Measurements from ENCODE around the gene KCNMA1.

Gene KCNMA1

GRCh38 chr10:77682393-77683087 lies 44.9 kb upstream of the KCNMA1 start:
- H3K4me1 ChIP-seq (ENCODE audit: low read depth, poor library complexity, severe bottlenecking): no peaks in the 10 kb centered on the region
- no peak overlapping the region for H3K4me2 ChIP-seq
- no peaks in the 10 kb centered on the region for H3K36me3 ChIP-seq (ENCODE audit: insufficient read depth)
- H2AFZ ChIP-seq (ENCODE audit: low read depth): no peak overlapping the region
- no peaks in the 10 kb centered on the region for H3K27me3 ChIP-seq (ENCODE audit: insufficient read depth, low read depth)
- no peaks in the 10 kb centered on the region for H4K20me1 ChIP-seq (ENCODE audit: insufficient read depth)
- no peaks in the 10 kb centered on the region for H3K79me2 ChIP-seq (ENCODE audit: insufficient read depth, low read depth)
- no peak for TF ChIP-seq CTCF (conservative IDR thresholded peaks at IDR 0.05; ENCODE audit: low read depth, low read length)
- no peak overlapping the region for H3K9ac ChIP-seq
- H3K27ac ChIP-seq: no peak overlapping the region
- no peak overlapping the region for H3K4me3 ChIP-seq (IDR thresholded peaks at IDR 0.05; ENCODE audit: insufficient read depth, low read depth, low read length)

GRCh38 chr10:77681839-77682238 lies 44.2 kb upstream of the KCNMA1 start:
- Histone ChIP-seq H4K20me1 (ENCODE audit: insufficient read depth) (no peaks in the 10 kb centered on the region), H3K27ac (no peak overlapping the region), H3K79me2 (ENCODE audit: insufficient read depth, low read depth) (no peaks in the 10 kb centered on the region), H3K36me3 (ENCODE audit: insufficient read depth) (no peaks in the 10 kb centered on the region), H3K27me3 (ENCODE audit: insufficient read depth, low read depth) (no peaks in the 10 kb centered on the region), H2AFZ (ENCODE audit: low read depth) (no peak overlapping the region), H3K4me2 (no peak overlapping the region), H3K9ac (no peak overlapping the region), H3K4me3 (IDR thresholded peaks at IDR 0.05; ENCODE audit: insufficient read depth, low read depth, low read length) (no peak overlapping the region), H3K4me1 (ENCODE audit: low read depth, poor library complexity, severe bottlenecking) (no peaks in the 10 kb centered on the region)
- TF ChIP-seq CTCF (conservative IDR thresholded peaks at IDR 0.05; ENCODE audit: low read depth, low read length): no peak

GRCh38 chr10:77680811-77681210 lies 43.2 kb upstream of the KCNMA1 start:
- Histone ChIP-seq H3K4me2 (no peak overlapping the region), H3K4me3 (IDR thresholded peaks at IDR 0.05; ENCODE audit: insufficient read depth, low read depth, low read length) (no peak overlapping the region), H3K4me1 (ENCODE audit: low read depth, poor library complexity, severe bottlenecking) (no peaks in the 10 kb centered on the region), H3K36me3 (ENCODE audit: insufficient read depth) (no peaks in the 10 kb centered on the region), H3K79me2 (ENCODE audit: insufficient read depth, low read depth) (no peaks in the 10 kb centered on the region), H2AFZ (ENCODE audit: low read depth) (no peak overlapping the region), H3K9ac (no peak overlapping the region), H3K27me3 (ENCODE audit: insufficient read depth, low read depth) (no peaks in the 10 kb centered on the region), H3K27ac (no peak overlapping the region), H4K20me1 (ENCODE audit: insufficient read depth) (no peaks in the 10 kb centered on the region)
- TF ChIP-seq CTCF (conservative IDR thresholded peaks at IDR 0.05; ENCODE audit: low read depth, low read length): no peak

- Histone ChIP-seq H3K79me2 (ENCODE audit: insufficient read depth, low read depth) (no peaks in the 10 kb centered on the region), H4K20me1 (ENCODE audit: insufficient read depth) (no peaks in the 10 kb centered on the region), H3K4me1 (ENCODE audit: low read depth, poor library complexity, severe bottlenecking) (no peaks in the 10 kb centered on the region), H3K27me3 (ENCODE audit: insufficient read depth, low read depth) (no peaks in the 10 kb centered on the region), H3K27ac (no peak overlapping the region), H3K4me3 (IDR thresholded peaks at IDR 0.05; ENCODE audit: insufficient read depth, low read depth, low read length) (no peak overlapping the region), H3K36me3 (ENCODE audit: insufficient read depth) (no peaks in the 10 kb centered on the region), H3K4me2 (no peak overlapping the region), H3K9ac (no peak overlapping the region), H2AFZ (ENCODE audit: low read depth) (no peak overlapping the region)
- TF ChIP-seq CTCF (conservative IDR thresholded peaks at IDR 0.05; ENCODE audit: low read depth, low read length): no peak
These were observed 42.5 kb upstream of the KCNMA1 start for GRCh38 chr10:77680065-77680464.

Data from KMS-11 (cell line).